Stimulated activated naive CD8-positive, alpha-beta T cell treated with anti-CD3 and anti-CD28 coated beads, Interleukin-15, Interleukin-2, amounts not matched to agents 100 ng/mL and 50 ng/mL, for 24 hours (primary cell): ENCODE results near the gene H6PD.

Source experiments
- H3K27ac Mint-ChIP-seq: one replicate; pipeline ENCODE4 v1.8.0; 2021; ENCODE audit warnings: mild to moderate bottlenecking, mixed read lengths
- H3K27me3 Mint-ChIP-seq: one replicate; pipeline ENCODE4 v1.8.0; 2021; ENCODE audit warnings: mixed read lengths
- H3K36me3 Mint-ChIP-seq: one replicate; pipeline ENCODE4 v1.8.0; 2021; ENCODE audit warnings: low read depth, mixed read lengths
- H3K4me1 Mint-ChIP-seq: one replicate; pipeline ENCODE4 v1.8.0; 2021; ENCODE audit warnings: low read depth, mixed read lengths
- H3K4me3 Mint-ChIP-seq: one replicate; pipeline ENCODE4 v1.8.0; 2021; ENCODE audit warnings: mild to moderate bottlenecking, mixed read lengths
- H3K9me3 Mint-ChIP-seq: one replicate; pipeline ENCODE4 v1.8.0; 2021; ENCODE audit warnings: mixed read lengths

H6PD gene

DNA sequence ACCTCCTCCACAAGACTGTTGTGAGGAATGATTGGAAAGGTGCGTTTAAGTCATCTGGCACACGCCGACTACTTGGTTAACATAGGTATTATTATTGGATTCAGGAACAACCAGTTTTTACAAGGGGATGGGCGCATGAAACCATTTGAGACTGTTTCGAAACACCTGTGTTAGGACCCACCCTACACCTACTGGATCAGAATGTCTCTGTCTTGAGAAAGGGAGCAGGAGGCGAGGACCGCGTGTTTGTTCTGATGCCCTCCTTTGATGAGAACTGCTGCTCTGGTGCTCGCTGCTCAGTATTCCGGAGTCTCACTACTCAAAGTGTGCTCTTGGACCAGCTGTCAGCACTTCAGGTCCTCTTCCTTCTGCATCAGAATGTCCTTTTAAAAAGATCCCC is 7.3 kb downstream of the H6PD start:
- Mint-ChIP-seq H3K4me3 (no peak overlapping the region), H3K36me3 (no peaks in the 10 kb centered on the region), H3K27ac (no peak overlapping the region), H3K4me1 (peaks cover 47% of the 10 kb centered on the region), H3K9me3 (no peaks in the 10 kb centered on the region), H3K27me3 (no peaks in the 10 kb centered on the region)

- no peaks in the 10 kb centered on the region for H3K9me3 Mint-ChIP-seq
- H3K27me3 Mint-ChIP-seq, result no peaks in the 10 kb centered on the region
- H3K27ac Mint-ChIP-seq, result no peak overlapping the region
- H3K36me3 Mint-ChIP-seq, result no peaks in the 10 kb centered on the region
- peaks cover 44% of the 10 kb centered on the region for H3K4me1 Mint-ChIP-seq
- no peak overlapping the region for H3K4me3 Mint-ChIP-seq
Observed at GRCh38 chr1:9242338-9242969, 7.9 kb downstream of the H6PD start.

GRCh38 chr1:9243066-9243739 is 8.6 kb downstream of the H6PD start:
- Mint-ChIP-seq H3K27me3 (no peaks in the 10 kb centered on the region), H3K36me3 (no peaks in the 10 kb centered on the region), H3K9me3 (no peaks in the 10 kb centered on the region), H3K4me1 (peaks cover 36% of the 10 kb centered on the region), H3K4me3 (no peak overlapping the region), H3K27ac (no peak overlapping the region)

GRCh38 chr1:9244501-9245229 is 10.1 kb downstream of the H6PD start:
- Mint-ChIP-seq H3K9me3 (no peaks in the 10 kb centered on the region), H3K27ac (peak overlapping the region; percentile 69), H3K36me3 (no peaks in the 10 kb centered on the region), H3K27me3 (no peaks in the 10 kb centered on the region), H3K4me3 (no peak overlapping the region), H3K4me1 (peaks cover 21% of the 10 kb centered on the region)

DNA sequence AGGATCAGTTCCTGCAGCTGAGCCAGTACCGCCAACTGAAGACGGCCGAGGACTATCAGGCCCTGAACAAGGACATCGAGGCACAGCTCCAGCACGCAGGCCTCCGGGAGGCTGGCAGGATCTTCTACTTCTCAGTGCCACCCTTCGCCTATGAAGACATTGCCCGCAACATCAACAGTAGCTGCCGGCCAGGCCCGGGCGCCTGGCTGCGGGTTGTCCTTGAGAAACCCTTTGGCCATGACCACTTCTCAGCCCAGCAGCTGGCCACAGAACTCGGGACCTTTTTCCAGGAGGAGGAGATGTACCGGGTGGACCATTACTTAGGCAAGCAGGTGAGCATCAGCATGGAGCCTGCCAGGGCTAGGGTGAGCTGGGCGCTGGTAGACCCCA is 10.7 kb downstream of the H6PD start:
- Mint-ChIP-seq H3K36me3 (no peaks in the 10 kb centered on the region), H3K27me3 (no peaks in the 10 kb centered on the region), H3K27ac (no peak overlapping the region), H3K4me1 (peaks cover 16% of the 10 kb centered on the region), H3K9me3 (no peaks in the 10 kb centered on the region), H3K4me3 (no peak overlapping the region)

- Mint-ChIP-seq H3K9me3 (no peaks in the 10 kb centered on the region), H3K36me3 (no peaks in the 10 kb centered on the region), H3K4me3 (no peak overlapping the region), H3K27me3 (no peaks in the 10 kb centered on the region), H3K4me1 (peaks cover 12% of the 10 kb centered on the region), H3K27ac (no peak overlapping the region)
Observed at GRCh38 chr1:9245661-9246060, 11.1 kb downstream of the H6PD start.

DNA sequence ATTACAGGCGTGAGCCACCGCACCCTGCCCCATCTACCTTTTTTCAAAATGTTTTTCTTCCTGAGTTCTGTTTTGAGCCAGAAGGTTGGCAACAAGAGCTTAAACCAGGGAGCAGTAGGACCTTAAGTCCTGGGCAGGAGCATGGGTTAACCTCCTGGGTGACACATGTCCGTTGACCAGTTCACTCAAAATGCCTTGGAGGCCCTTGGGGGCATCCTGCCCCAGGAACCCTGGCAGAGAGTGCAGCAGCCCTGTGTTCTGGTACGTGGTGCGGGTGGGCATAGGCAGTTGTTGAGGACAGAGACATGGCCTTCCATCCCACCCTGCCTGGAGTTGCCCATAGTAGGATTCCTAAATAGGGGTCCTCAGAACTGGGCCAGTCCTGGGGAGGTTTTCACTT is 11.6 kb downstream of the H6PD start:
- peaks cover 10% of the 10 kb centered on the region for H3K4me1 Mint-ChIP-seq
- H3K27ac Mint-ChIP-seq, result peak overlapping the region; percentile 36
- H3K27me3 Mint-ChIP-seq, result no peaks in the 10 kb centered on the region
- no peaks in the 10 kb centered on the region for H3K9me3 Mint-ChIP-seq
- H3K36me3 Mint-ChIP-seq, result no peaks in the 10 kb centered on the region
- no peak overlapping the region for H3K4me3 Mint-ChIP-seq

- no peaks in the 10 kb centered on the region for H3K27me3 Mint-ChIP-seq
- H3K36me3 Mint-ChIP-seq, result no peaks in the 10 kb centered on the region
- no peak overlapping the region for H3K27ac Mint-ChIP-seq
- no peak overlapping the region for H3K4me3 Mint-ChIP-seq
- peaks cover 10% of the 10 kb centered on the region for H3K4me1 Mint-ChIP-seq
- H3K9me3 Mint-ChIP-seq, result no peaks in the 10 kb centered on the region
Observed at GRCh38 chr1:9246841-9247785, 12.5 kb downstream of the H6PD start.

DNA sequence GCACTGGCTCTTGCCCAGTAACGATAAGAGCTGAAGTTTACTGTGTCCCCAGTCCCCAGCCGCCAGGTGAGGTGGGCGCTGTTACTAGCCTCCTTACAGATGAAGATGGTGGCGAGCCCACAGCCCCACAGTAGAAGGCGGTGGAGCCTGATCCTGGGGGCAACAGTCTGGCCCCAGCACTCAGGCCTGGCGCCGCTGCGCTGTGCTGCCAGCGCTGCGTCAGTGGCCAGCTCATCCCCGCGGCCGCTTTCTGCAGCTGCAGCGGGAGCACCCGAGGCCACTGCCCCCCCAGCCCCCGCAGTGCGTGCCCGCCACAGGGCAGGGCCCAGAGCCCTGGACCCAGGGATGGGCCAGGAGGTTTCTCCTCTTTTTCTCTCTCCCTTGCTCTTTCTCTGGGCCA is 13.3 kb downstream of the H6PD start:
- no peak overlapping the region for H3K27ac Mint-ChIP-seq
- H3K4me3 Mint-ChIP-seq, result no peak overlapping the region
- H3K9me3 Mint-ChIP-seq, result no peaks in the 10 kb centered on the region
- H3K27me3 Mint-ChIP-seq, result no peaks in the 10 kb centered on the region
- H3K36me3 Mint-ChIP-seq, result no peaks in the 10 kb centered on the region
- peaks cover 10% of the 10 kb centered on the region for H3K4me1 Mint-ChIP-seq

GRCh38 chr1:9248341-9249262 is 14.0 kb downstream of the H6PD start:
- no peak overlapping the region for H3K4me3 Mint-ChIP-seq
- H3K9me3 Mint-ChIP-seq, result no peaks in the 10 kb centered on the region
- peaks cover 10% of the 10 kb centered on the region for H3K4me1 Mint-ChIP-seq
- H3K27ac Mint-ChIP-seq, result no peak overlapping the region
- H3K27me3 Mint-ChIP-seq, result no peaks in the 10 kb centered on the region
- H3K36me3 Mint-ChIP-seq, result no peaks in the 10 kb centered on the region

- Mint-ChIP-seq H3K4me1 (peaks cover 7% of the 10 kb centered on the region), H3K9me3 (no peaks in the 10 kb centered on the region), H3K27me3 (no peaks in the 10 kb centered on the region), H3K4me3 (no peak overlapping the region), H3K36me3 (no peaks in the 10 kb centered on the region), H3K27ac (no peak overlapping the region)
Observed at GRCh38 chr1:9249263-9249533, 14.6 kb downstream of the H6PD start.

GRCh38 chr1:9249534-9250410 is 15.2 kb downstream of the H6PD start:
- H3K9me3 Mint-ChIP-seq, result no peaks in the 10 kb centered on the region
- H3K27me3 Mint-ChIP-seq, result no peaks in the 10 kb centered on the region
- no peaks in the 10 kb centered on the region for H3K36me3 Mint-ChIP-seq
- no peak overlapping the region for H3K27ac Mint-ChIP-seq
- no peak overlapping the region for H3K4me3 Mint-ChIP-seq
- H3K4me1 Mint-ChIP-seq, result peaks cover 6% of the 10 kb centered on the region
